ENCODE data around the gene CCL4.

DNA sequence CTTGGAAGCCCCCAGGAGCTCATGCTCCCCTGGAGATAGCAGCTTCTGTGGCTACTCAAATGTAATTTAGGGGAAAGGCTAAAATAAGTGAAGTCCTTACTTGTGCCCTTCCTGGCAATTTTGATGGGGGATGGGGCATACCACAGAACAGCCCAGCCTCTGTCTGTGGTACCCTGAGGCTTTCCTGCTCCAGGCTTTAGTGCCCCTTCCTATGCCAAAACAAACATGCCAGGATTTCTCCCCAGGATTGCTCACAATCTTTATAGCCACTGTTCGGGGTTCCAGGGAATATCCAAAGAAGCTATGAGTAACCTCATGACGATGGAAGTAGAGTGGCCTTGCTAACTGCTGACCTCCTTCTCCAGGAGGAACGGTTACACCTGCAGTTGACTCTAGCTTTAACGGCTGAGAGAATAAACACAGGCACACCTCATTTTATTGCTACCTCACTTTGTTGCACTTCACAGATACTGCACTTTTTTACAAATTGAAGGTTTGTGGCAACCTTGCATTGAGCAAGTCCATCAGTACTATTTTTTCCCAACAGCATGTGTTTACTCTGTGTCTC lies 24.9 kb downstream of the CCL4 start:
- TF ChIP-seq, protein P1, sequence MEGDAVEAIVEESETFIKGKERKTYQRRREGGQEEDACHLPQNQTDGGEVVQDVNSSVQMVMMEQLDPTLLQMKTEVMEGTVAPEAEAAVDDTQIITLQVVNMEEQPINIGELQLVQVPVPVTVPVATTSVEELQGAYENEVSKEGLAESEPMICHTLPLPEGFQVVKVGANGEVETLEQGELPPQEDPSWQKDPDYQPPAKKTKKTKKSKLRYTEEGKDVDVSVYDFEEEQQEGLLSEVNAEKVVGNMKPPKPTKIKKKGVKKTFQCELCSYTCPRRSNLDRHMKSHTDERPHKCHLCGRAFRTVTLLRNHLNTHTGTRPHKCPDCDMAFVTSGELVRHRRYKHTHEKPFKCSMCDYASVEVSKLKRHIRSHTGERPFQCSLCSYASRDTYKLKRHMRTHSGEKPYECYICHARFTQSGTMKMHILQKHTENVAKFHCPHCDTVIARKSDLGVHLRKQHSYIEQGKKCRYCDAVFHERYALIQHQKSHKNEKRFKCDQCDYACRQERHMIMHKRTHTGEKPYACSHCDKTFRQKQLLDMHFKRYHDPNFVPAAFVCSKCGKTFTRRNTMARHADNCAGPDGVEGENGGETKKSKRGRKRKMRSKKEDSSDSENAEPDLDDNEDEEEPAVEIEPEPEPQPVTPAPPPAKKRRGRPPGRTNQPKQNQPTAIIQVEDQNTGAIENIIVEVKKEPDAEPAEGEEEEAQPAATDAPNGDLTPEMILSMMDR (conservative IDR thresholded peaks at IDR 0.05; ENCODE audit: low read depth in 2 of 2), result no peak
- no peak for TF ChIP-seq EZH2 (IDR thresholded peaks at IDR 0.05; ENCODE audit: low read depth, unreplicated experiment)
- TF ChIP-seq POLR2AphosphoS5 (IDR thresholded peaks at IDR 0.05; ENCODE audit: low read depth), result no peak
- TF ChIP-seq EZH2phosphoT487 (IDR thresholded peaks at IDR 0.05; ENCODE audit: unreplicated experiment), result no peak
- TF ChIP-seq JUNB (IDR thresholded peaks at IDR 0.05; ENCODE audit: unreplicated experiment), result no peak
- TF ChIP-seq, protein P2, sequence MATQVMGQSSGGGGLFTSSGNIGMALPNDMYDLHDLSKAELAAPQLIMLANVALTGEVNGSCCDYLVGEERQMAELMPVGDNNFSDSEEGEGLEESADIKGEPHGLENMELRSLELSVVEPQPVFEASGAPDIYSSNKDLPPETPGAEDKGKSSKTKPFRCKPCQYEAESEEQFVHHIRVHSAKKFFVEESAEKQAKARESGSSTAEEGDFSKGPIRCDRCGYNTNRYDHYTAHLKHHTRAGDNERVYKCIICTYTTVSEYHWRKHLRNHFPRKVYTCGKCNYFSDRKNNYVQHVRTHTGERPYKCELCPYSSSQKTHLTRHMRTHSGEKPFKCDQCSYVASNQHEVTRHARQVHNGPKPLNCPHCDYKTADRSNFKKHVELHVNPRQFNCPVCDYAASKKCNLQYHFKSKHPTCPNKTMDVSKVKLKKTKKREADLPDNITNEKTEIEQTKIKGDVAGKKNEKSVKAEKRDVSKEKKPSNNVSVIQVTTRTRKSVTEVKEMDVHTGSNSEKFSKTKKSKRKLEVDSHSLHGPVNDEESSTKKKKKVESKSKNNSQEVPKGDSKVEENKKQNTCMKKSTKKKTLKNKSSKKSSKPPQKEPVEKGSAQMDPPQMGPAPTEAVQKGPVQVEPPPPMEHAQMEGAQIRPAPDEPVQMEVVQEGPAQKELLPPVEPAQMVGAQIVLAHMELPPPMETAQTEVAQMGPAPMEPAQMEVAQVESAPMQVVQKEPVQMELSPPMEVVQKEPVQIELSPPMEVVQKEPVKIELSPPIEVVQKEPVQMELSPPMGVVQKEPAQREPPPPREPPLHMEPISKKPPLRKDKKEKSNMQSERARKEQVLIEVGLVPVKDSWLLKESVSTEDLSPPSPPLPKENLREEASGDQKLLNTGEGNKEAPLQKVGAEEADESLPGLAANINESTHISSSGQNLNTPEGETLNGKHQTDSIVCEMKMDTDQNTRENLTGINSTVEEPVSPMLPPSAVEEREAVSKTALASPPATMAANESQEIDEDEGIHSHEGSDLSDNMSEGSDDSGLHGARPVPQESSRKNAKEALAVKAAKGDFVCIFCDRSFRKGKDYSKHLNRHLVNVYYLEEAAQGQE (IDR thresholded peaks at IDR 0.05; ENCODE audit: unreplicated experiment), result no peak
- TF ChIP-seq CREB1 (CRISPR knock-in tag; IDR thresholded peaks at IDR 0.05; ENCODE audit: low read depth), result no peak
- TF ChIP-seq NANOG (IDR thresholded peaks at IDR 0.05; ENCODE audit: borderline replicate concordance), result no peak
- no peak for TF ChIP-seq ZNF331 (CRISPR knock-in tag; IDR thresholded peaks at IDR 0.05; ENCODE audit: low read depth)
- TF ChIP-seq, protein P3, sequence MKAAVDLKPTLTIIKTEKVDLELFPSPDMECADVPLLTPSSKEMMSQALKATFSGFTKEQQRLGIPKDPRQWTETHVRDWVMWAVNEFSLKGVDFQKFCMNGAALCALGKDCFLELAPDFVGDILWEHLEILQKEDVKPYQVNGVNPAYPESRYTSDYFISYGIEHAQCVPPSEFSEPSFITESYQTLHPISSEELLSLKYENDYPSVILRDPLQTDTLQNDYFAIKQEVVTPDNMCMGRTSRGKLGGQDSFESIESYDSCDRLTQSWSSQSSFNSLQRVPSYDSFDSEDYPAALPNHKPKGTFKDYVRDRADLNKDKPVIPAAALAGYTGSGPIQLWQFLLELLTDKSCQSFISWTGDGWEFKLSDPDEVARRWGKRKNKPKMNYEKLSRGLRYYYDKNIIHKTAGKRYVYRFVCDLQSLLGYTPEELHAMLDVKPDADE (IDR thresholded peaks at IDR 0.05), result no peak
